Measurements from ENCODE around the gene IL32. TPM values are rescaled to one million over a fixed set of nuclear protein-coding genes. Genes with fewer than 3 reads are reported as not detected.
"Not testable (repeated sequence)": the region's sequence is repeated elsewhere in the genome, so short reads cannot be mapped to it uniquely, and the experiment has no call there.

Gene IL32
- total RNA-seq, 1 experiment from 2014 or later = 4.7 TPM

GRCh38 chr16:3054965-3055733, 10.3 kb upstream of the IL32 start:
- peaks cover 25% of the 10 kb centered on the region for H3K4me1 Mint-ChIP-seq
- H3K4me3 Mint-ChIP-seq = no peak overlapping the region
- CTCF ChIA-PET = interaction anchor here (1.0 to 2.6 kb wide), 6 partner anchors 23 to 77 kb away, joined by 3 to 20 read pairs (median 4); partner anchors contain the start of gene ZNF205
- peaks cover 15% of the 10 kb centered on the region for H3K36me3 Mint-ChIP-seq
- POLR2A ChIA-PET = interaction anchor here (1.3 kb wide), 1 partner anchor 96 kb away, joined by 6 read pairs; no protein-coding TSS in a partner anchor
- TF ChIP-seq MXD4 (CRISPR knock-in tag; IDR thresholded peaks at IDR 0.05; ENCODE audit: borderline replicate concordance) (no peak), E2F4 (CRISPR knock-in tag; IDR thresholded peaks at IDR 0.05; ENCODE audit: borderline replicate concordance, low read depth) (no peak), AFF4 (CRISPR knock-in tag; IDR thresholded peaks at IDR 0.05; ENCODE audit: borderline replicate concordance) (no peak), FOXP1 (CRISPR knock-in tag; IDR thresholded peaks at IDR 0.05; ENCODE audit: borderline replicate concordance) (no peak), SP1 (CRISPR knock-in tag; conservative IDR thresholded peaks at IDR 0.05) (no peak), NFYB (CRISPR knock-in tag; conservative IDR thresholded peaks at IDR 0.05; ENCODE audit: low read depth) (no peak), NR2C2 (CRISPR knock-in tag; IDR thresholded peaks at IDR 0.05) (no peak), ZNF416 (CRISPR knock-in tag; IDR thresholded peaks at IDR 0.05) (no peak), TCF7 (CRISPR knock-in tag; IDR thresholded peaks at IDR 0.05; ENCODE audit: low read depth) (no peak), ZNF425 (CRISPR knock-in tag; conservative IDR thresholded peaks at IDR 0.05) (no peak), TEAD1 (CRISPR knock-in tag; IDR thresholded peaks at IDR 0.05) (no peak), ZSCAN18 (CRISPR knock-in tag; IDR thresholded peaks at IDR 0.05) (no peak), EMX1 (CRISPR knock-in tag; IDR thresholded peaks at IDR 0.05) (no peak), TP53 (CRISPR knock-in tag; IDR thresholded peaks at IDR 0.05) (no peak), ZNF671 (CRISPR knock-in tag; IDR thresholded peaks at IDR 0.05) (no peak), IRF2 (CRISPR knock-in tag; IDR thresholded peaks at IDR 0.05; ENCODE audit: borderline replicate concordance, low read depth) (no peak), MYBL2 (CRISPR knock-in tag; IDR thresholded peaks at IDR 0.05) (no peak), ETV6 (CRISPR knock-in tag; IDR thresholded peaks at IDR 0.05) (no peak), MLX (CRISPR knock-in tag; IDR thresholded peaks at IDR 0.05) (no peak), ZNF232 (CRISPR knock-in tag; IDR thresholded peaks at IDR 0.05) (no peak)
- no peak overlapping the region for H3K27ac Mint-ChIP-seq
- 0 out of 2 replicates have a peak, but pooled peaks cover 6% of the 10 kb centered on the region for H3K9me3 Mint-ChIP-seq
- ATAC-seq (no peak), DNase-seq (ENCODE audit: low spot score) (no peak)
- peaks cover 10% of the 10 kb centered on the region; the same call in 1 of the 2 replicates for H3K27me3 Mint-ChIP-seq (ENCODE audit: low read depth)

GRCh38 chr16:3055734-3056115, 9.7 kb upstream of the IL32 start:
- DNase-seq (ENCODE audit: low spot score); ATAC-seq; H3K27me3 Mint-ChIP-seq (ENCODE audit: low read depth); H3K9me3 Mint-ChIP-seq; H3K4me3 Mint-ChIP-seq; H3K27ac Mint-ChIP-seq: not testable (repeated sequence)
- H3K4me1 Mint-ChIP-seq = peaks cover 29% of the 10 kb centered on the region
- ChIA-PET CTCF (interaction anchor here (1.0 to 2.6 kb wide), 8 partner anchors 22 to 76 kb away, joined by 3 to 20 read pairs (median 4); partner anchors contain the start of gene ZNF205), POLR2A (interaction anchor here (1.3 kb wide), 1 partner anchor 95 kb away, joined by 6 read pairs; no protein-coding TSS in a partner anchor)
- peaks cover 15% of the 10 kb centered on the region for H3K36me3 Mint-ChIP-seq

Data from WTC11 (cell line).